A673 (cell line): ENCODE results near the gene NRXN2. TPM values are rescaled to one million over a fixed set of nuclear protein-coding genes. Genes with fewer than 3 reads are reported as not detected.
"Not testable (repeated sequence)": the region's sequence is repeated elsewhere in the genome, so short reads cannot be mapped to it uniquely, and the experiment has no call there.

Experiments used
- BruUV-seq: library from RNA; stranded (reverse); fragments of 400-500 nt; replicated peaks from 2 replicates; lab custom pipeline; 2021; lab: Mats Ljungman, UMichigan
- CTCF ChIA-PET: fragments of 300-600 bp; sonication (Branson Sonifier 250); formaldehyde crosslinking; loops from one replicate; lab custom pipeline; 2022; ENCODE audit warnings: antibody characterized with exemption; lab: Charles Lee
- POLR2A ChIA-PET: fragments of 300-600 bp; sonication (Branson Sonifier 250); formaldehyde crosslinking; loops from one replicate; lab custom pipeline; 2022; ENCODE audit warnings: antibody characterized with exemption; ENCODE audit not compliant: low non-redundant PET; lab: Charles Lee
- DNase-seq: peaks from one replicate; pipeline ENCODE4 v3.0.0-alpha.2; 2015; ENCODE audit warnings: low spot score
- H3K27ac ChIP-seq: fragments of 200-600 bp; sonication (generic); 2 replicates; pipeline ENCODE4 v1.5.1; 2016; ENCODE audit warnings: mixed run types, low read depth, mild to moderate bottlenecking, mixed read lengths, antibody characterized with exemption, low read length; ENCODE audit not compliant: poor library complexity, severe bottlenecking
- H3K27me3 ChIP-seq: fragments of 200-600 bp; sonication (generic); replicated peaks from 2 replicates; pipeline ENCODE4 v1.6.1; 2017; ENCODE audit warnings: mixed run types, low read depth, mild to moderate bottlenecking, mixed read lengths, antibody characterized with exemption, low read length; ENCODE audit not compliant: insufficient read depth, poor library complexity
- H3K36me3 ChIP-seq: fragments of 200-600 bp; sonication (generic); 2 replicates; pipeline ENCODE4 v1.6.1; 2016; ENCODE audit warnings: mixed run types, mild to moderate bottlenecking, mixed read lengths, antibody characterized with exemption, low read length; ENCODE audit not compliant: insufficient read depth, poor library complexity, severe bottlenecking
- H3K4me1 ChIP-seq: fragments of 200-600 bp; sonication (generic); 2 replicates; pipeline ENCODE4 v1.6.1; 2017; ENCODE audit warnings: mixed run types, mild to moderate bottlenecking, mixed read lengths, antibody characterized with exemption, low read length; ENCODE audit not compliant: insufficient read depth, poor library complexity, severe bottlenecking
- H3K4me3 ChIP-seq: fragments of 200-600 bp; sonication (generic); 2 replicates; pipeline ENCODE4 v1.5.1; 2016; ENCODE audit warnings: low read depth, mixed run types, mild to moderate bottlenecking, mixed read lengths, low read length; ENCODE audit not compliant: poor library complexity, severe bottlenecking
- H3K9me3 ChIP-seq: fragments of 200-600 bp; sonication (generic); 2 replicates; pipeline ENCODE4 v1.6.1; 2016; ENCODE audit warnings: mixed run types, low read depth, mild to moderate bottlenecking, mixed read lengths, antibody characterized with exemption, low read length; ENCODE audit not compliant: poor library complexity, severe bottlenecking
- CTCF ChIP-seq: fragments of 300-800, 200-600 bp; sonication (generic); conservative IDR thresholded peaks from 2 replicates; pipeline ENCODE4 v1.5.1; 2017; ENCODE audit warnings: low read depth, mild to moderate bottlenecking, antibody characterized with exemption, low read length, moderate library complexity, mixed read lengths
- EZH2 ChIP-seq: fragments of 200-600 bp; sonication (generic); IDR thresholded peaks from 2 replicates; pipeline ENCODE4 v1.6.1; 2017; ENCODE audit warnings: borderline replicate concordance, low read depth, mild to moderate bottlenecking, mixed read lengths, antibody characterized with exemption, low read length; ENCODE audit not compliant: poor library complexity, severe bottlenecking
- intact Hi-C: fragments of 100-400 bp; cut with micrococcal nuclease; formaldehyde crosslinking; loops from one replicate; pipeline ENCODE4 v1.10.0; 2022; ENCODE audit not compliant: unreplicated experiment
- total RNA-seq: library from RNA; stranded (reverse); gene quantifications from 2 replicates; pipeline ENCODE4 v1.2.3, GENCODE V29; 2021

NRXN2 gene
- total RNA-seq, 1 experiment from 2014 or later: 5.0 TPM

DNA sequence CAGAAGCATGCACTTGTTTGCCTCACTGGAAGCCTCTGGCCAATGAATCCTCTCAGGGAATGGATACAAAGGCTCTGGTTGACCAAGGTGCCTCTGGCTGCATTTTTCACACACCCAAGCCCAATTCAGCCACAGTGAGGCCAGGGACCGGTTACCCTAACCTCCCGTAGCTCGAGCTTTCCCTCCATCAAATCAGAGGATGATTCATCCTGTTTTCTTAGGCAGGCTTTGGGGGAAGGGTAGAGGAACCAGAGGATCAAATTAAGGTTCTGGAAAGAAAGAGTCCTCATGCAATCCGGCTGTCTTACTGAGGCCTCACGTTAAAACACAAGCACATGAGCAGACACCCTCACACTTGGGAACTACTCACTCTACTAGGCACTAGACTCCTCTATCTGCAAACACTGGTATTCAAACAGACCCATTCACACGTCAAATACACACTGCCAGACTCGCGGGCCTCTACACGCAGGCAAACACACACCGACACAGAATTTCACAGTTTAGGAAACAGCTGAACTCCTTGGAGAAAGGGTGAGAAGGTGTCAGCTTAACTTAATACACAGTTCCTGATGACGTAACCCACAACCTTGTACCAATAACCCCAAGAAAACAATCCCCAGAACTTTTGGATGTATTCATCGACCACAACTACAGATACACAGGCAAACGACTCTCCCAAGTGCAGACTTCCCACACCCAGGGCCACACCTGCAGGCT is 12.4 kb downstream of the NRXN2 start:
- no TSS peak for BruUV-seq
- Histone ChIP-seq H3K4me3 (no peak overlapping the region), H3K27ac (no peak overlapping the region), H3K4me1 (peaks cover 15% of the 10 kb centered on the region), H3K27me3 (peaks cover 39% of the 10 kb centered on the region), H3K36me3 (no peaks in the 10 kb centered on the region), H3K9me3 (no peaks in the 10 kb centered on the region)
- no peak for DNase-seq
- TF ChIP-seq CTCF (no peak), EZH2 (no peak)
- intact Hi-C loops: no loop called here
- POLR2A ChIA-PET: no interaction called here
- CTCF ChIA-PET: no interaction called here

DNA sequence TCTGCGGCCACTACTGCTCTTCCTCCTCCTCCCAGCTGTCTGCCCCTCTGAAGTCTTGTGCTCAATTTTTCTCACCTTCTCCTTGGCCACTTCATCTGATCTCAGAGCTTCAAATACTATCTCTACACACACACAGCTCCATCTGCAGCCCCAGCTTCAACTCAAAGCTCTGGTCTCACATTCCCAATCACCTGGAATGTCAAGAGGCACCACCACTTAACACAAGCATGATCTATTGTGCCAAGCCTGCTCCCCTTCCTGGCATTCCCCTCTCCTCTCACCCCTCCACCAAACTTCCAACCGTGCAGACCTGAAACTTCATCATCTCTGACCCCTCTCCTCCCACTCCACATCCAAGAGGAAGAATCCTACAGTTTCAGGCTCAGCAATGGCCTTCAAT is 17.5 kb downstream of the NRXN2 start:
- BruUV-seq: no TSS peak
- ChIA-PET CTCF (interaction anchor here (1.5 kb wide), 1 partner anchor 256 kb away, joined by 7 read pairs; no protein-coding TSS in a partner anchor), POLR2A (no interaction called here)
- H3K27me3 ChIP-seq: peaks cover 15% of the 10 kb centered on the region
- no peaks in the 10 kb centered on the region for H3K36me3 ChIP-seq
- H3K4me1 ChIP-seq: no peaks in the 10 kb centered on the region
- H3K4me3 ChIP-seq: no peak overlapping the region
- intact Hi-C loops: no loop called here
- no peaks in the 10 kb centered on the region for H3K9me3 ChIP-seq
- TF ChIP-seq EZH2: no peak
- no peak for TF ChIP-seq CTCF
- no peak for DNase-seq
- H3K27ac ChIP-seq: no peak overlapping the region

DNA sequence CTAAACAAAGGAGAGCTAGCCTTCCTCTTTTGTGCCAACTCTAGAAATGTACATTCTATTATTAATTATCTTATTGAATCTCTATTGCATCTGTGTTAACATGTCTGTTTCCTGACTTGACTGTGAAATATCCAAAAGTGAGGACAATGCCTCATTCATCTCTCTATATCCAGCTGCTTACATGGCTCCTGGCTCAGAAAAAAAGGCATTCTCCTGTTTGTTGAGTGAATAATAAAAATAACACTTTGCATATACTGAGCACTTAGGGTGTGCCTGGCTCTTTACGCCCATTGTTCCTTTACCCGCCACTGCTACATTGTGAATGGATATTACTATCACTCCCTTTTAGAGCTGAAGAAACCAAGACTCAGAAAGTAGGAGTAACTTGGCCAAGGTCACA is 19.9 kb downstream of the NRXN2 start:
- TF ChIP-seq EZH2 (no peak), CTCF (no peak)
- Histone ChIP-seq H3K9me3 (no peaks in the 10 kb centered on the region), H3K36me3 (no peaks in the 10 kb centered on the region), H3K27me3 (peaks cover 15% of the 10 kb centered on the region), H3K4me3 (no peak overlapping the region), H3K27ac (no peak overlapping the region), H3K4me1 (no peaks in the 10 kb centered on the region)
- BruUV-seq: no TSS peak
- intact Hi-C loops: no loop called here
- CTCF ChIA-PET: no interaction called here
- POLR2A ChIA-PET: no interaction called here
- no peak for DNase-seq

- CTCF ChIA-PET, POLR2A ChIA-PET: not testable (repeated sequence)
Observed at GRCh38 chr11:64701956-64702355, 21.0 kb downstream of the NRXN2 start.

More at GRCh38 chr11:64701956-64702355, 21.0 kb downstream of the NRXN2 start:
- H3K4me3 ChIP-seq, BruUV-seq, H3K4me1 ChIP-seq, H3K36me3 ChIP-seq, H3K27ac ChIP-seq, H3K9me3 ChIP-seq, DNase-seq, intact Hi-C loops: not testable (repeated sequence)
- peaks cover 15% of the 10 kb centered on the region for H3K27me3 ChIP-seq
